Measurements from ENCODE around the gene KIF5C.

- TF ChIP-seq CTCF (IDR thresholded peaks at IDR 0.05) (no peak), ZFX (IDR thresholded peaks at IDR 0.05; ENCODE audit: borderline replicate concordance) (no peak)
Observed at GRCh38 chr2:149015926-149016563, 141.0 kb downstream of the KIF5C start.
